HepG2 (cell line): ENCODE data around the gene IQGAP3. TPM values are rescaled to one million over a fixed set of nuclear protein-coding genes. Genes with fewer than 3 reads are reported as not detected.
A peak's percentile ranks its signal among the peaks of the same experiment; 100 is the strongest.

Experiments used
- ARID4A ChIP-seq: sonication (generic); formaldehyde crosslinking; IDR thresholded peaks from 2 replicates; pipeline ENCODE4 v1.5.0; 2020; ENCODE audit warnings: mild to moderate bottlenecking, missing genetic modification reagents, borderline replicate concordance
- CHCHD3 ChIP-seq: sonication (generic); formaldehyde crosslinking; IDR thresholded peaks from 2 replicates; pipeline ENCODE4 v1.8.0; 2022; ENCODE audit warnings: mild to moderate bottlenecking, missing genetic modification reagents, moderate library complexity
- ELF1 ChIP-seq: sonication (generic); formaldehyde crosslinking; IDR thresholded peaks from 2 replicates; pipeline ENCODE4 v1.4.0; 2020; ENCODE audit warnings: missing genetic modification reagents
- FOXM1 ChIP-seq: sonication (generic); formaldehyde crosslinking; IDR thresholded peaks from 2 replicates; pipeline ENCODE4 v1.5.0; 2020; ENCODE audit warnings: missing genetic modification reagents
- FOXP1 ChIP-seq, 2 experiments: fragments of 450-650 bp in 1 of 2; IDR thresholded peaks; 2 replicates each; pipeline ENCODE4 v1.6.1; 2017 to 2018; ENCODE audit warnings: antibody characterized with exemption in 1 of 2
- IRF1 ChIP-seq: sonication (generic); formaldehyde crosslinking; IDR thresholded peaks from 2 replicates; pipeline ENCODE4 v1.4.0; 2020; ENCODE audit warnings: low read depth, mild to moderate bottlenecking, missing genetic modification reagents
- KLF9 ChIP-seq: IDR thresholded peaks from 2 replicates; pipeline ENCODE4 v1.6.1; 2016; ENCODE audit warnings: low read depth
- PITX1 ChIP-seq: sonication (generic); formaldehyde crosslinking; IDR thresholded peaks from 2 replicates; pipeline ENCODE4 v1.5.1; 2020; ENCODE audit warnings: mild to moderate bottlenecking, missing genetic modification reagents
- RARA ChIP-seq: IDR thresholded peaks from 2 replicates; pipeline ENCODE4 v1.6.1; 2016; ENCODE audit warnings: missing genetic modification reagents, missing compliant biosample characterization
- SKI ChIP-seq: fragments of 450-650 bp; IDR thresholded peaks from one replicate; pipeline ENCODE4 v1.6.1; 2018; ENCODE audit warnings: mild to moderate bottlenecking; ENCODE audit not compliant: partially characterized antibody
- SMAD1 ChIP-seq: sonication (generic); formaldehyde crosslinking; IDR thresholded peaks from 2 replicates; pipeline ENCODE4 v1.4.0; 2020; ENCODE audit warnings: missing genetic modification reagents, low read depth, mild to moderate bottlenecking, borderline replicate concordance
- TAF1 ChIP-seq: sonication (generic); formaldehyde crosslinking; IDR thresholded peaks from 2 replicates; pipeline ENCODE4 v1.4.0; 2020; ENCODE audit warnings: missing genetic modification reagents
- ZBTB10 ChIP-seq: sonication (generic); formaldehyde crosslinking; IDR thresholded peaks from 2 replicates; pipeline ENCODE4 v1.4.0; 2020; ENCODE audit warnings: missing genetic modification reagents, borderline replicate concordance
- ZNF503 ChIP-seq: sonication (generic); formaldehyde crosslinking; IDR thresholded peaks from 2 replicates; pipeline ENCODE4 v1.4.0; 2020; ENCODE audit warnings: missing genetic modification reagents
- ZNF574 ChIP-seq: sonication (generic); formaldehyde crosslinking; IDR thresholded peaks from 2 replicates; pipeline ENCODE4 v1.4.0; 2020; ENCODE audit warnings: missing genetic modification reagents
- ZNF724P ChIP-seq: sonication (generic); formaldehyde crosslinking; IDR thresholded peaks from 2 replicates; pipeline ENCODE4 v1.8.0; 2022; ENCODE audit warnings: missing genetic modification reagents, borderline replicate concordance
- polyA plus RNA-seq, 8 experiments: library from polyadenylated mRNA; depleted of rRNA in 3 of 8; stranded (reverse) in 7 of 8; unstranded in 1 of 8; fragments of >200 nt; fragmentation: Illumina TruSeq in 4 of 8; extraction: Trizol in 4 of 8; gene quantifications; 2 replicates each; pipeline versions ENCODE4 v1.2.1 to v1.2.3, GENCODE V29; 2011 to 2016; ENCODE audit warnings: low read depth in 4 of 8, missing spikeins in 1 of 8, mixed read lengths in 1 of 8; ENCODE audit not compliant: insufficient read depth in 1 of 8
- total RNA-seq, 5 experiments: library from RNA; depleted of rRNA; stranded (reverse); fragments of >200 nt; fragmentation: Illumina TruSeq; extraction: Trizol; gene quantifications; 2 replicates each; pipeline ENCODE4 v1.2.3, GENCODE V29; 2016; ENCODE audit warnings: low read depth in 1 of 5

The IQGAP3 gene
- total and polyA plus RNA-seq, 2 of the 13 experiments (the other 11 are each of a cell fraction or from before 2014, with no cell fraction given), result 13.5 to 14.1 TPM

- TF ChIP-seq ZNF503 (CRISPR knock-in tag), result no peak
- no peak for TF ChIP-seq ARID4A
- no peak for TF ChIP-seq ZBTB10 (CRISPR knock-in tag)
- no peak for TF ChIP-seq FOXP1 (IDR thresholded peaks at IDR 0.05)
- TF ChIP-seq FOXP1 (CRISPR knock-in tag; IDR thresholded peaks at IDR 0.05), result peak; percentile 46; the same call in 1 of the 2 replicates
- TF ChIP-seq KLF9 (CRISPR knock-in tag), result no peak
- no peak for TF ChIP-seq PITX1
- TF ChIP-seq SKI, result peak; percentile 36
- no peak for TF ChIP-seq ZNF574 (CRISPR knock-in tag)
- no peak for TF ChIP-seq IRF1 (CRISPR knock-in tag)
- TF ChIP-seq ELF1 (CRISPR knock-in tag), result no peak
- TF ChIP-seq TAF1 (CRISPR knock-in tag), result no peak
- no peak for TF ChIP-seq SMAD1 (CRISPR knock-in tag)
- peak; percentile 65 for TF ChIP-seq RARA
- TF ChIP-seq ZNF724P (CRISPR knock-in tag), result no peak
- TF ChIP-seq CHCHD3, result no peak
- TF ChIP-seq FOXM1, result no peak
Observed at GRCh38 chr1:156475568-156476500, 96.5 kb downstream of the IQGAP3 start (continued).
